HepG2 (cell line): ENCODE results near the gene ZNF365. TPM values are rescaled to one million over a fixed set of nuclear protein-coding genes. Genes with fewer than 3 reads are reported as not detected.

Source experiments
- ATAC-seq: fragments of 200-7000 bp; cut with Tn5 transposase; 3 replicates; pipeline ENCODE4 v1.9.1; 2020; ENCODE audit warnings: mild to moderate bottlenecking, moderate library complexity
- BruUV-seq: library from RNA; stranded (reverse); fragments of 400-500 nt; replicated peaks from 2 replicates; lab custom pipeline; 2021; lab: Mats Ljungman, UMichigan
- CTCF ChIA-PET: fragments of 300-600 bp; formaldehyde crosslinking; extraction: SDS; loops from one replicate; lab custom pipeline; 2021; ENCODE audit warnings: low total read pairs, inconsistent platforms, low intra/inter-chr PET ratio; lab: Yijun Ruan, JAX
- POLR2A ChIA-PET: fragments of 350-600 bp; sonication (Branson Sonifier 250); formaldehyde crosslinking; loops from one replicate; lab custom pipeline; 2020; ENCODE audit warnings: antibody characterized with exemption, inconsistent platforms; lab: Yijun Ruan, JAX
- DNase-seq: peaks from one replicate; pipeline ENCODE4 v3.0.0-alpha.2; 2015; ENCODE audit warnings: low spot score
- FAIRE-seq: peaks from 3 replicates; lab custom pipeline; 2011; peaks lifted over from hg19 to GRCh38; lab: Jason Lieb, UNC
- H2AFZ ChIP-seq: one replicate; pipeline ENCODE4 v1.6.1; 2011; ENCODE audit warnings: low read length, inconsistent platforms
- H3K27ac ChIP-seq: fragments of 300-600 bp; 3 replicates; pipeline ENCODE4 v1.8.0; 2011; ENCODE audit warnings: mixed run types, mild to moderate bottlenecking, mixed read lengths, low read length, inconsistent platforms; ENCODE audit not compliant: insufficient read depth; ENCODE audit errors: extremely low read length
- H3K27me3 ChIP-seq, 2 experiments: fragments of 200-600 bp in 1 of 2; 2 replicates in 1 of 2; 3 replicates in 1 of 2; pipeline versions ENCODE4 v1.6.0 to v1.8.0; 2011; ENCODE audit warnings: low read length in 2 of 2, mild to moderate bottlenecking in 2 of 2, moderate library complexity in 2 of 2, inconsistent platforms in 1 of 2; ENCODE audit not compliant: insufficient read depth in 2 of 2, control insufficient read depth in 1 of 2
- H3K36me3 ChIP-seq, 2 experiments: fragments of 200-600 bp in 1 of 2; replicated peaks in 1 of 2; 2 replicates in 1 of 2; 3 replicates in 1 of 2; pipeline versions ENCODE4 v1.5.1 to v1.8.0; 2011; ENCODE audit warnings: low read length in 2 of 2, inconsistent platforms in 1 of 2; ENCODE audit not compliant: insufficient read depth in 2 of 2, control insufficient read depth in 1 of 2
- H3K4me1 ChIP-seq: 2 replicates; pipeline ENCODE4 v1.5.1; 2012; ENCODE audit warnings: low read length, inconsistent platforms; ENCODE audit not compliant: insufficient read depth
- H3K4me2 ChIP-seq: 2 replicates; pipeline ENCODE4 v1.6.0; 2011; ENCODE audit warnings: low read depth, low read length, inconsistent platforms
- H3K4me3 ChIP-seq, 3 experiments: fragments of 200-600 bp in 1 of 3; sonication (generic), shearing (Covaris generic) in 1 of 3; replicated peaks in 1 of 3; 2 replicates each; pipeline ENCODE4 v1.5.1; 2011 to 2016; ENCODE audit warnings: low read length in 3 of 3, inconsistent platforms in 2 of 3, low read depth in 2 of 3, mild to moderate bottlenecking in 2 of 3, control low read depth in 1 of 3, mixed read lengths in 1 of 3; ENCODE audit not compliant: insufficient read depth in 1 of 3
- H3K79me2 ChIP-seq: one replicate; pipeline ENCODE4 v1.6.1; 2011; ENCODE audit warnings: low read length, inconsistent platforms; ENCODE audit not compliant: insufficient read depth
- H3K9ac ChIP-seq: 2 replicates; pipeline ENCODE4 v1.6.0; 2011; ENCODE audit warnings: mild to moderate bottlenecking, low read depth, low read length, inconsistent platforms; ENCODE audit not compliant: insufficient read depth
- H3K9me3 ChIP-seq: 2 replicates; pipeline ENCODE4 v1.5.1; 2012; ENCODE audit warnings: mild to moderate bottlenecking, low read length
- H4K20me1 ChIP-seq: 2 replicates; pipeline ENCODE4 v1.6.0; 2011; ENCODE audit warnings: inconsistent platforms, mild to moderate bottlenecking, low read length, moderate library complexity; ENCODE audit not compliant: insufficient read depth
- ASH2L ChIP-seq: fragments of 300-600, 200-600 bp; sonication (generic); IDR thresholded peaks from 2 replicates; pipeline ENCODE4 v1.7.0; 2017; ENCODE audit warnings: low read depth, mild to moderate bottlenecking, moderate library complexity, mixed read lengths, low read length; ENCODE audit not compliant: insufficient read length
- ISX ChIP-seq: sonication (generic); formaldehyde crosslinking; conservative IDR thresholded peaks from 2 replicates; pipeline ENCODE4 v1.5.0; 2020; ENCODE audit warnings: missing genetic modification reagents
- MAF1 ChIP-seq: sonication (generic); formaldehyde crosslinking; IDR thresholded peaks from 2 replicates; pipeline ENCODE4 v1.5.0; 2020; ENCODE audit warnings: missing genetic modification reagents, borderline replicate concordance
- MAFF ChIP-seq: IDR thresholded peaks from 2 replicates; pipeline ENCODE4 v1.6.1; 2011; ENCODE audit warnings: low read depth, low read length, improper control_type of control experiment
- MAFK ChIP-seq, 2 experiments: IDR thresholded peaks in 1 of 2; conservative IDR thresholded peaks in 1 of 2; 2 replicates each; pipeline ENCODE4 v1.6.1; 2011; ENCODE audit warnings: improper control_type of control experiment in 2 of 2, low read length in 2 of 2
- ZBTB20 ChIP-seq: sonication (generic); formaldehyde crosslinking; IDR thresholded peaks from 2 replicates; pipeline ENCODE4 v1.8.1; 2023; ENCODE audit warnings: missing genetic modification reagents, low read depth, mild to moderate bottlenecking, borderline replicate concordance
- ZNF317 ChIP-seq: sonication (generic); formaldehyde crosslinking; IDR thresholded peaks from 2 replicates; pipeline ENCODE4 v1.5.0; 2020; ENCODE audit warnings: mild to moderate bottlenecking, missing genetic modification reagents
- ZNF562 ChIP-seq: sonication (generic); formaldehyde crosslinking; IDR thresholded peaks from 2 replicates; pipeline ENCODE4 v1.8.0; 2022; ENCODE audit warnings: missing genetic modification reagents, borderline replicate concordance
- ZNF776 ChIP-seq: sonication (generic); formaldehyde crosslinking; IDR thresholded peaks from 2 replicates; pipeline ENCODE4 v1.4.0; 2020; ENCODE audit warnings: mild to moderate bottlenecking, missing genetic modification reagents
- ZSCAN12 ChIP-seq: sonication (generic); formaldehyde crosslinking; IDR thresholded peaks from 2 replicates; pipeline ENCODE4 v1.9.0; 2021; ENCODE audit warnings: mild to moderate bottlenecking, missing genetic modification reagents
- WGBS: methylation state at CpG from one replicate; pipeline ENCODE4 v1.1.6; 2017; ENCODE audit warnings: low lambda C conversion rate; 5-methylcytosine and 5-hydroxymethylcytosine counted together
- in situ Hi-C: cut with HindIII; loops from 2 replicates; pipeline ENCODE4 v1.10.0; 2017; ENCODE audit warnings: low pct_unique_long_range_greater_than_20kb; ENCODE audit not compliant: extremely low pct_ligation_motif_present
- intact Hi-C: fragments of 100-400 bp; cut with micrococcal nuclease; formaldehyde crosslinking; loops from one replicate; pipeline ENCODE4 v1.10.0; 2022; ENCODE audit not compliant: unreplicated experiment
- polyA plus RNA-seq, 8 experiments: library from polyadenylated mRNA; depleted of rRNA in 3 of 8; stranded (reverse) in 7 of 8; unstranded in 1 of 8; fragments of >200 nt; fragmentation: Illumina TruSeq in 4 of 8; extraction: Trizol in 4 of 8; gene quantifications; 2 replicates each; pipeline versions ENCODE4 v1.2.1 to v1.2.3, GENCODE V29; 2011 to 2016; ENCODE audit warnings: low read depth in 4 of 8, missing spikeins in 1 of 8, mixed read lengths in 1 of 8; ENCODE audit not compliant: insufficient read depth in 1 of 8
- total RNA-seq, 5 experiments: library from RNA; depleted of rRNA; stranded (reverse); fragments of >200 nt; fragmentation: Illumina TruSeq; extraction: Trizol; gene quantifications; 2 replicates each; pipeline ENCODE4 v1.2.3, GENCODE V29; 2016; ENCODE audit warnings: low read depth in 1 of 5
- TF ChIP-seq, protein P1 (sequence below): sonication (generic); formaldehyde crosslinking; IDR thresholded peaks from 2 replicates; pipeline ENCODE4 v1.4.0; 2020; ENCODE audit warnings: missing genetic modification reagents
- TF ChIP-seq, protein P2 (sequence below): sonication (generic); formaldehyde crosslinking; IDR thresholded peaks from 2 replicates; pipeline ENCODE4 v1.4.0; 2020; ENCODE audit warnings: missing genetic modification reagents
- TF ChIP-seq, protein P3 (sequence below): fragments of 450-650 bp; IDR thresholded peaks from 2 replicates; pipeline ENCODE4 v1.6.1; 2017; ENCODE audit warnings: mild to moderate bottlenecking

Gene ZNF365
- total and polyA plus RNA-seq, 2 of the 13 experiments (the other 11 are each of a cell fraction or from before 2014, with no cell fraction given) = not detected

DNA sequence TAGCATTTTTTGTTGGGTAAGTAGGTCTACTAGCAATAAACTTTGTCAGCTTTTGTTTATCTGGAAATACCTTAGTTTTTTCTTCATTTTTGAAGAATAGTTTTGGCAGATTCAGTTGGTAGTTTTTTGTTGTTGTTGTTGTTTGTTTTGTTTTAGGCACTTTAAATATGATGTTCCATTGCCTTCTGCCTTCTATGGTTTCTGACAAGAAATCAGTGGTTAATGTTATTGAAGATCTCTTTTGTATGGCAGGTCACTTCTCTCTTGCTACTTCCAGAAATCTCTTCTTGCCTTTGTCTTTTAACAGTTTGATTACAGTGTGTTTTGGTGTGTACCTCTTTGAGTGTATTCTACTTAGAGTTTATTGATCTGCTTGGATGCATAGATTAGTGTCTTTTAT, 41.8 kb upstream of the ZNF365 start:
- Histone ChIP-seq H3K4me2 (no peak overlapping the region), H3K9ac (no peak overlapping the region), H2AFZ (no peak overlapping the region), H3K27me3 (no peaks in the 10 kb centered on the region), H3K79me2 (no peaks in the 10 kb centered on the region), H3K27ac (no peak overlapping the region), H4K20me1 (no peaks in the 10 kb centered on the region), H3K9me3 (no peaks in the 10 kb centered on the region; the same call in 1 of the 2 replicates), H3K36me3 (no peaks in the 10 kb centered on the region), H3K4me3 (no peak overlapping the region), H3K4me1 (no peaks in the 10 kb centered on the region)
- no peak for DNase-seq
- no peak for ATAC-seq
- intact Hi-C loops = no loop called here
- no peak for FAIRE-seq
- POLR2A ChIA-PET = no interaction called here
- BruUV-seq = no TSS peak
- CTCF ChIA-PET = no interaction called here
- no peak for TF ChIP-seq ASH2L
- peak; percentile 90 for TF ChIP-seq ZNF317 (CRISPR knock-in tag)
- in situ Hi-C loops = no loop called here

DNA sequence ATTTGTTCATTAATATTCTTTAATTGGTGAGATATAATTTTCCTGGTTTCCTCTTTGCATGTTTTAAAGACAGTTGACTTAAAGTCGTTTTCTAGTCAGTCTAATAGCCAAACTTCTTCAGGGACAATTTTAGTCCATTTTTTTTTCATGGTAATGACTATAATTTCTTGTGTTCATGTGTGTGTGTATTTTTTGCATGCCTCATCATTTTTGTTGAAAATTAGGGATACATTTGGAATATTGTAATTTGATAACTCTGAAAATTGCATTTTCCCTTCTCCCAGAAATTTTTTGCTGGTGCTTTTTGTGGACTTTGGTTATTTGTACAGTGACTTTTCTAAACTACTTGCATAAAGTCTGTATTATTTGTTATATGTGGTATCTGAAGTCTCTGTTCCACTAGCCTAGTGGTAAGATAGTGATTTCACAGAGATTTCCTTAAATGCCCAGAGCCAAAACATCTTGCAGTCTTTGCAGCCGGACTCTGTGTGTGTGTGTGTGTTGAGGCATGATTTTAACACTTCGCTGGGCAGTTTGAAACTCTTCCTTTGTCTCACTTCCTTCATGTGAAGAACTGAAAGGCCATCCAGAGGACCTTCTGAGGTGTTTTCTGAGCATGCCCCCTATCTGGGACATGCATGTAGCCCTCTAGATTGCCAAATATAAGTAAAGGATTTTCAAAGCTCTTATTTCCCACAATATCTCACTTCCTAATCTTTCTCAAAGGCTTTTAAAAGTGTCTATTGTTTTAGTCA, 40.9 kb upstream of the ZNF365 start:
- no peaks in the 10 kb centered on the region for H3K27me3 ChIP-seq
- no peak overlapping the region for H3K4me2 ChIP-seq
- no TSS peak for BruUV-seq
- no peak overlapping the region for H3K9ac ChIP-seq
- no peaks in the 10 kb centered on the region for H3K79me2 ChIP-seq
- no peak for DNase-seq
- H3K27ac ChIP-seq = no peak overlapping the region
- no peak overlapping the region for H3K4me3 ChIP-seq
- ATAC-seq = no peak
- 0% methylated on average over 3 of the region's 3 CpGs for WGBS
- POLR2A ChIA-PET = no interaction called here
- CTCF ChIA-PET = no interaction called here
- peaks cover 1% of the 10 kb centered on the region; the same call in 1 of the 2 replicates for H3K9me3 ChIP-seq
- intact Hi-C loops (no loop called here), in situ Hi-C loops (no loop called here)
- H2AFZ ChIP-seq = no peak overlapping the region
- no peaks in the 10 kb centered on the region for H4K20me1 ChIP-seq
- no peak for FAIRE-seq
- H3K4me1 ChIP-seq = no peaks in the 10 kb centered on the region
- H3K36me3 ChIP-seq = no peaks in the 10 kb centered on the region
- no peak for TF ChIP-seq ZSCAN12 (CRISPR knock-in tag)
- no peak for TF ChIP-seq ZNF562 (CRISPR knock-in tag)
- TF ChIP-seq, protein P1, sequence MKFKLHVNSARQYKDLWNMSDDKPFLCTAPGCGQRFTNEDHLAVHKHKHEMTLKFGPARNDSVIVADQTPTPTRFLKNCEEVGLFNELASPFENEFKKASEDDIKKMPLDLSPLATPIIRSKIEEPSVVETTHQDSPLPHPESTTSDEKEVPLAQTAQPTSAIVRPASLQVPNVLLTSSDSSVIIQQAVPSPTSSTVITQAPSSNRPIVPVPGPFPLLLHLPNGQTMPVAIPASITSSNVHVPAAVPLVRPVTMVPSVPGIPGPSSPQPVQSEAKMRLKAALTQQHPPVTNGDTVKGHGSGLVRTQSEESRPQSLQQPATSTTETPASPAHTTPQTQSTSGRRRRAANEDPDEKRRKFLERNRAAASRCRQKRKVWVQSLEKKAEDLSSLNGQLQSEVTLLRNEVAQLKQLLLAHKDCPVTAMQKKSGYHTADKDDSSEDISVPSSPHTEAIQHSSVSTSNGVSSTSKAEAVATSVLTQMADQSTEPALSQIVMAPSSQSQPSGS (CRISPR knock-in tag) = no peak
- TF ChIP-seq MAFF = peak; percentile 87
- TF ChIP-seq, protein P2, sequence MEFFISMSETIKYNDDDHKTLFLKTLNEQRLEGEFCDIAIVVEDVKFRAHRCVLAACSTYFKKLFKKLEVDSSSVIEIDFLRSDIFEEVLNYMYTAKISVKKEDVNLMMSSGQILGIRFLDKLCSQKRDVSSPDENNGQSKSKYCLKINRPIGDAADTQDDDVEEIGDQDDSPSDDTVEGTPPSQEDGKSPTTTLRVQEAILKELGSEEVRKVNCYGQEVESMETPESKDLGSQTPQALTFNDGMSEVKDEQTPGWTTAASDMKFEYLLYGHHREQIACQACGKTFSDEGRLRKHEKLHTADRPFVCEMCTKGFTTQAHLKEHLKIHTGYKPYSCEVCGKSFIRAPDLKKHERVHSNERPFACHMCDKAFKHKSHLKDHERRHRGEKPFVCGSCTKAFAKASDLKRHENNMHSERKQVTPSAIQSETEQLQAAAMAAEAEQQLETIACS (CRISPR knock-in tag) = no peak
- TF ChIP-seq ZBTB20 (CRISPR knock-in tag) = no peak
- peak; percentile 70 to 93 for TF ChIP-seq MAFK (conservative IDR thresholded peaks at IDR 0.05 in 1 of 2, IDR thresholded peaks at IDR 0.05 in 1 of 2; ENCODE audit: low read length in 2 of 2)
- no peak for TF ChIP-seq ISX (CRISPR knock-in tag)
- no peak for TF ChIP-seq ZNF776 (CRISPR knock-in tag)
- no peak for TF ChIP-seq MAF1 (CRISPR knock-in tag)
- TF ChIP-seq, protein P3, sequence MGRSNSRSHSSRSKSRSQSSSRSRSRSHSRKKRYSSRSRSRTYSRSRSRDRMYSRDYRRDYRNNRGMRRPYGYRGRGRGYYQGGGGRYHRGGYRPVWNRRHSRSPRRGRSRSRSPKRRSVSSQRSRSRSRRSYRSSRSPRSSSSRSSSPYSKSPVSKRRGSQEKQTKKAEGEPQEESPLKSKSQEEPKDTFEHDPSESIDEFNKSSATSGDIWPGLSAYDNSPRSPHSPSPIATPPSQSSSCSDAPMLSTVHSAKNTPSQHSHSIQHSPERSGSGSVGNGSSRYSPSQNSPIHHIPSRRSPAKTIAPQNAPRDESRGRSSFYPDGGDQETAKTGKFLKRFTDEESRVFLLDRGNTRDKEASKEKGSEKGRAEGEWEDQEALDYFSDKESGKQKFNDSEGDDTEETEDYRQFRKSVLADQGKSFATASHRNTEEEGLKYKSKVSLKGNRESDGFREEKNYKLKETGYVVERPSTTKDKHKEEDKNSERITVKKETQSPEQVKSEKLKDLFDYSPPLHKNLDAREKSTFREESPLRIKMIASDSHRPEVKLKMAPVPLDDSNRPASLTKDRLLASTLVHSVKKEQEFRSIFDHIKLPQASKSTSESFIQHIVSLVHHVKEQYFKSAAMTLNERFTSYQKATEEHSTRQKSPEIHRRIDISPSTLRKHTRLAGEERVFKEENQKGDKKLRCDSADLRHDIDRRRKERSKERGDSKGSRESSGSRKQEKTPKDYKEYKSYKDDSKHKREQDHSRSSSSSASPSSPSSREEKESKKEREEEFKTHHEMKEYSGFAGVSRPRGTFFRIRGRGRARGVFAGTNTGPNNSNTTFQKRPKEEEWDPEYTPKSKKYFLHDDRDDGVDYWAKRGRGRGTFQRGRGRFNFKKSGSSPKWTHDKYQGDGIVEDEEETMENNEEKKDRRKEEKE = no peak
